H1 (cell line): ENCODE data around the gene HOXD10. TPM values are rescaled to one million over a fixed set of nuclear protein-coding genes. Genes with fewer than 3 reads are reported as not detected.

Experiments used
- CTCF ChIA-PET: fragments of 300-600 bp; sonication (Branson Sonifier 250); formaldehyde crosslinking; loops from one replicate; lab custom pipeline; 2021; ENCODE audit not compliant: partially characterized antibody; lab: Charles Lee
- POLR2A ChIA-PET: fragments of 300-600 bp; sonication (Branson Sonifier 250); formaldehyde crosslinking; loops from one replicate; lab custom pipeline; 2021; ENCODE audit warnings: inconsistent platforms; ENCODE audit not compliant: partially characterized antibody; lab: Charles Lee
- DNase-seq, 2 experiments: peaks; one replicate each; pipeline versions ENCODE4 v3.0.0 to v3.0.0-alpha.2; 2010 to 2022; ENCODE audit warnings: low spot score in 2 of 2, low read depth in 1 of 2, mixed read lengths in 1 of 2
- FAIRE-seq: peaks from 2 replicates; lab custom pipeline; 2011; peaks lifted over from hg19 to GRCh38; lab: Jason Lieb, UNC
- H2AFZ ChIP-seq: 2 replicates; pipeline ENCODE4 v1.8.1; 2012; ENCODE audit warnings: low read length, inconsistent platforms
- H2AK5ac ChIP-seq: 2 replicates; pipeline ENCODE4 v1.6.1; 2013; ENCODE audit warnings: low read depth, low read length
- H2BK120ac ChIP-seq: replicated peaks from 2 replicates; pipeline ENCODE3; 2013; ENCODE audit warnings: low read depth, low read length, inconsistent platforms
- H2BK12ac ChIP-seq: 2 replicates; pipeline ENCODE4 v1.6.1; 2013; ENCODE audit warnings: low read depth, low read length
- H2BK15ac ChIP-seq: 2 replicates; pipeline ENCODE4 v1.6.1; 2013; ENCODE audit warnings: low read length
- H2BK20ac ChIP-seq: 2 replicates; pipeline ENCODE4 v1.6.1; 2013; ENCODE audit warnings: low read length
- H2BK5ac ChIP-seq: 2 replicates; pipeline ENCODE4 v1.6.1; 2013; ENCODE audit warnings: low read depth, low read length
- H3K14ac ChIP-seq: 2 replicates; pipeline ENCODE4 v1.6.1; 2013; ENCODE audit warnings: inconsistent platforms; ENCODE audit not compliant: insufficient read length
- H3K18ac ChIP-seq: 2 replicates; pipeline ENCODE4 v1.6.1; 2013; ENCODE audit warnings: low read length; ENCODE audit errors: extremely low read depth
- H3K23ac ChIP-seq: 2 replicates; pipeline ENCODE4 v1.6.1; 2013; ENCODE audit warnings: inconsistent platforms; ENCODE audit not compliant: insufficient read length
- H3K23me2 ChIP-seq: 2 replicates; pipeline ENCODE4 v1.6.1; 2013; ENCODE audit warnings: low read depth, low read length
- H3K27ac ChIP-seq: 2 replicates; pipeline ENCODE4 v1.6.1; 2011; ENCODE audit warnings: low read depth, low read length, inconsistent platforms
- H3K27me3 ChIP-seq, 4 experiments: replicated peaks in 1 of 4; 1 replicate in 1 of 4; 2 replicates in 3 of 4; pipeline versions ENCODE4 v1.6.1 to v1.8.1; 2011 to 2013; ENCODE audit warnings: low read length in 3 of 4, mild to moderate bottlenecking in 3 of 4, inconsistent platforms in 2 of 4, mixed read lengths in 2 of 4, moderate library complexity in 1 of 4; ENCODE audit not compliant: control insufficient read depth in 3 of 4, insufficient read depth in 3 of 4; ENCODE audit errors: extremely low read depth in 1 of 4
- H3K36me3 ChIP-seq, 4 experiments: 2 replicates each; pipeline versions ENCODE4 v1.6.1 to v1.8.1; 2011 to 2013; ENCODE audit warnings: mild to moderate bottlenecking in 4 of 4, low read length in 3 of 4, moderate library complexity in 2 of 4, control low read depth in 1 of 4, inconsistent platforms in 1 of 4; ENCODE audit not compliant: insufficient read depth in 4 of 4, control insufficient read depth in 2 of 4
- H3K4ac ChIP-seq: replicated peaks from 2 replicates; pipeline ENCODE3; 2013; ENCODE audit warnings: low read length, low read depth, mixed read lengths, inconsistent platforms; ENCODE audit not compliant: insufficient read length
- H3K4me1 ChIP-seq, 4 experiments: replicated peaks in 1 of 4; 1 replicate in 1 of 4; 2 replicates in 3 of 4; pipeline versions ENCODE4 v1.6.1 to v1.8.1; 2011 to 2013; ENCODE audit warnings: low read length in 3 of 4, inconsistent platforms in 2 of 4, mixed read lengths in 1 of 4; ENCODE audit not compliant: insufficient read depth in 4 of 4, control insufficient read depth in 3 of 4
- H3K4me2 ChIP-seq, 2 experiments: 2 replicates each; pipeline versions ENCODE4 v1.6.1 to v1.8.1; 2011 to 2013; ENCODE audit warnings: low read depth in 2 of 2, low read length in 2 of 2, control low read depth in 1 of 2, inconsistent platforms in 1 of 2, mild to moderate bottlenecking in 1 of 2; ENCODE audit not compliant: insufficient read depth in 1 of 2
- H3K4me3 ChIP-seq, 4 experiments: fragments of 200-600, 300-600 bp in 1 of 4; sonication (generic), shearing (Covaris generic), sonication (Bioruptor Twin) in 1 of 4; 2 replicates each; pipeline versions ENCODE4 v1.5.1 to v1.8.1; 2011 to 2016; ENCODE audit warnings: low read length in 4 of 4, low read depth in 3 of 4, control low read depth in 2 of 4, inconsistent platforms in 2 of 4, mild to moderate bottlenecking in 2 of 4, mixed read lengths in 1 of 4, moderate library complexity in 1 of 4; ENCODE audit not compliant: insufficient read depth in 2 of 4; ENCODE audit errors: extremely low read depth in 1 of 4
- H3K56ac ChIP-seq: replicated peaks from 2 replicates; pipeline ENCODE3; 2013; ENCODE audit warnings: low read depth, mild to moderate bottlenecking, mixed read lengths, low read length, inconsistent platforms; ENCODE audit not compliant: insufficient read length
- H3K79me1 ChIP-seq: 2 replicates; pipeline ENCODE4 v1.6.1; 2013; ENCODE audit warnings: low read depth, low read length, control low read depth
- H3K79me2 ChIP-seq, 2 experiments: 2 replicates each; pipeline versions ENCODE4 v1.6.1 to v1.8.1; 2012 to 2013; ENCODE audit warnings: low read length in 2 of 2, mild to moderate bottlenecking in 2 of 2, inconsistent platforms in 1 of 2; ENCODE audit not compliant: insufficient read depth in 2 of 2, control insufficient read depth in 1 of 2
- H3K9ac ChIP-seq, 4 experiments: replicated peaks in 1 of 4; 1 replicate in 1 of 4; 2 replicates in 3 of 4; pipeline versions ENCODE4 v1.6.1 to v1.8.1; 2011 to 2013; ENCODE audit warnings: low read depth in 3 of 4, low read length in 3 of 4, control low read depth in 2 of 4, mild to moderate bottlenecking in 2 of 4, moderate library complexity in 2 of 4, inconsistent platforms in 1 of 4; ENCODE audit errors: extremely low read depth in 1 of 4
- H3K9me3 ChIP-seq, 2 experiments: 2 replicates each; pipeline versions ENCODE4 v1.6.1 to v1.8.1; 2012 to 2013; ENCODE audit warnings: mild to moderate bottlenecking in 2 of 2, moderate library complexity in 2 of 2, control low read depth in 1 of 2, inconsistent platforms in 1 of 2, low read depth in 1 of 2, low read length in 1 of 2, mixed read lengths in 1 of 2; ENCODE audit not compliant: insufficient read depth in 2 of 2
- H4K20me1 ChIP-seq, 2 experiments: replicated peaks in 1 of 2; 2 replicates each; pipeline versions ENCODE3 to v1.8.1; 2011 to 2013; ENCODE audit warnings: inconsistent platforms in 2 of 2, low read length in 2 of 2, mild to moderate bottlenecking in 1 of 2; ENCODE audit not compliant: insufficient read depth in 2 of 2, control insufficient read depth in 1 of 2
- H4K5ac ChIP-seq: 2 replicates; pipeline ENCODE4 v1.6.1; 2013; ENCODE audit warnings: low read length, low read depth, mixed read lengths, inconsistent platforms; ENCODE audit not compliant: insufficient read length
- H4K8ac ChIP-seq: 2 replicates; pipeline ENCODE4 v1.8.0; 2013; ENCODE audit warnings: mild to moderate bottlenecking, moderate library complexity, low read length, inconsistent platforms; ENCODE audit not compliant: insufficient read depth; ENCODE audit errors: extremely low read depth
- H4K91ac ChIP-seq: replicated peaks from 2 replicates; pipeline ENCODE3; 2013; ENCODE audit warnings: low read length, mixed read lengths, inconsistent platforms; ENCODE audit not compliant: insufficient read length
- ASH2L ChIP-seq: fragments of 200-600, 300-600 bp; sonication (generic); IDR thresholded peaks from one replicate; pipeline ENCODE4 v1.7.1; 2017; ENCODE audit warnings: low read length
- ATF3 ChIP-seq: IDR thresholded peaks from 2 replicates; pipeline ENCODE4 v1.6.1; 2011; ENCODE audit warnings: low read depth, mild to moderate bottlenecking, low read length; ENCODE audit not compliant: insufficient read depth
- CBX8 ChIP-seq: fragments of 300-800, 300-1000 bp; sonication (generic); IDR thresholded peaks from 2 replicates; pipeline ENCODE4 v1.7.1; 2016; ENCODE audit warnings: low read depth, low read length, borderline replicate concordance
- FOSL1 ChIP-seq: IDR thresholded peaks from 2 replicates; pipeline ENCODE4 v1.6.1; 2011; ENCODE audit warnings: mild to moderate bottlenecking, low read depth, low read length, moderate library complexity; ENCODE audit not compliant: insufficient read depth
- KDM4A ChIP-seq: IDR thresholded peaks from one replicate; pipeline ENCODE4 v1.7.1; 2012; ENCODE audit warnings: low read depth, mild to moderate bottlenecking, moderate library complexity, low read length, inconsistent platforms; ENCODE audit not compliant: severe bottlenecking
- RNF2 ChIP-seq: fragments of 200-900, 300-1000 bp; sonication (generic); IDR thresholded peaks from 2 replicates; pipeline ENCODE4 v1.7.1; 2016; ENCODE audit warnings: borderline replicate concordance, low read depth, mild to moderate bottlenecking, antibody characterized with exemption, low read length; ENCODE audit not compliant: poor library complexity, severe bottlenecking; ENCODE audit errors: missing control alignments
- RXRA ChIP-seq: IDR thresholded peaks from 2 replicates; pipeline ENCODE4 v1.6.1; 2011; ENCODE audit warnings: low read depth, mild to moderate bottlenecking, low read length, moderate library complexity; ENCODE audit not compliant: insufficient read depth
- SUZ12 ChIP-seq: fragments of 200-600 bp; sonication (generic); IDR thresholded peaks from 2 replicates; pipeline ENCODE4 v1.6.1; 2012; ENCODE audit warnings: mild to moderate bottlenecking, inconsistent platforms, low read length, moderate library complexity, mixed read lengths
- TAF7 ChIP-seq: optimal IDR thresholded peaks from 2 replicates; pipeline ENCODE3; 2011; ENCODE audit warnings: low read depth, mild to moderate bottlenecking, inconsistent platforms, low read length, moderate library complexity, borderline replicate concordance
- YY1 ChIP-seq: IDR thresholded peaks from 2 replicates; pipeline ENCODE4 v1.6.1; 2011; ENCODE audit warnings: low read depth, mild to moderate bottlenecking, low read length
- WGBS, 2 experiments: shearing (Covaris generic) in 1 of 2; methylation state at CpG; one replicate each; pipeline versions ENCODE4 v1.1.6 to v1.1.7; 2013 to 2015; ENCODE audit warnings: low lambda C conversion rate in 2 of 2, mixed read lengths in 2 of 2, inconsistent platforms in 1 of 2, low coverage in 1 of 2, missing lambda C conversion rate in 1 of 2; ENCODE audit not compliant: insufficient replicate concordance in 2 of 2, insufficient coverage in 1 of 2, insufficient read length in 1 of 2; ENCODE audit errors: extremely low coverage in 1 of 2, missing lambda C conversion rate in 1 of 2; 5-methylcytosine and 5-hydroxymethylcytosine counted together
- polyA plus RNA-seq, 7 experiments: library from polyadenylated mRNA; depleted of rRNA in 3 of 7; stranded (reverse) in 5 of 7; unstranded in 2 of 7; fragments of >200 nt in 5 of 7; fragments of 200-250 nt in 2 of 7; gene quantifications; 1 replicate in 5 of 7; 2 replicates in 1 of 7; 4 replicates in 1 of 7; pipeline versions ENCODE4 v1.2.1 to v1.2.3, GENCODE V29; 2011 to 2013; ENCODE audit warnings: missing spikeins in 2 of 7, mixed read lengths in 2 of 7
- total RNA-seq: library from RNA; stranded (reverse); fragmentation: NEBNext Ultra II Directional; extraction: Animal tissue kit (Norgen Biotek cat#: 25700); gene quantifications from 2 replicates; pipeline ENCODE4 v1.2.1, GENCODE V29; 2021

Gene HOXD10
- total and polyA plus RNA-seq, 2 of the 8 experiments (the other 6 are each of a cell fraction or from before 2014, with no cell fraction given): not detected

DNA sequence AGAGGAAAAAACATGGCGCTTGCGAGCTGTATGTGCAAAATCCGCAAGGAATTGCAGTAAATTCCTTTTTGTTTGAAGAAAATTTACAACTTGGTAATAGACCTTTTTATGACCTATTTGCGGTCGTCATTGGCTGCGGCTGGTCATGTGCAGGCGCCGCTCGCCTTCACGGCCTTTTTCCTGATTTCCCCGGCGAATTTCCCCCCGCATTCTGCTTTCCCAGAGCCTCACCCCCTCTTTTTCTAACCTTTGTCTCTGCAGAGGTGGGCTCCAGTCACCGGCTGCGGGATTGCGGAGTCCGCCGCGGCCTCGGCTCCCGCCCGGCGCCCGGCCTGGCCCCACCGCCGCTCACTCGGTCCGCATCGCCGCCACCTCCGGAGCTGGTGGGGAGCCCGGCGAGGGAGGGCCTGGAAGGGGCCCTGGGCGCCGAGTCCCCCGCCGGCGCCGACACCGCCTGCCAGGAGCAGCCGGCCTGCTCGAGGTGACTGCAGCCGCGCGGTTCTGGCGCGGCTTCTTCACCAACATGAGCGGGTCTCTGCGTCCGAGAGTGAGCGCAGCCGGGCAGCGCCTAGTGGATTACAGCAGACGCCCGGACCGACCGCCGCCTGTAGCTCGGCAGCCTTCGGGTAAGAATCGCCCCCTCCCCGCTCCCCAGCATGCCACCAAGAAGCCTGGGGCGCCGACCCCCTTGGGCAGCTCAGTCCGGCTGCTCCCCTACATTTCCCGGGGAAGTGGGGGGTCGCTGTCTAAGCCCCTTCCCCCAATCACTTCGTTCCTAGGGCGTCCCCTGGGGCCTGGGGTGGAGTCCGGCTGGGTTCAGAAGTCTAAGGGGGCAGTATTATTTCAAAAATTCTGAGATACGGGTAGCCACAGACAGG, 20.0 kb downstream of the HOXD10 start:
- FAIRE-seq: no peak
- Histone ChIP-seq H3K9ac (no peak overlapping the region), H3K4me1 (peaks cover 0 to 9% (median 4%) of the 10 kb centered on the region in 4 experiments; a peak in 5 of 7 replicates), H3K4me2 (peak overlapping the region; percentile 67 to 68), H4K91ac (no peak overlapping the region), H3K56ac (no peak overlapping the region), H3K9me3 (no peaks in the 10 kb centered on the region), H4K8ac (no peak overlapping the region; the same call in 1 of the 2 replicates), H4K20me1 (peaks cover 6 to 30% of the 10 kb centered on the region in 2 experiments), H2BK120ac (no peak overlapping the region), H3K4ac (no peak overlapping the region), H3K27me3 (peaks cover 85 to 100% (median 96%) of the 10 kb centered on the region in 4 experiments), H4K5ac (no peak overlapping the region), H3K36me3 (peaks cover 0 to 12% (median 0%) of the 10 kb centered on the region in 4 experiments; a peak in 1 of 8 replicates), H3K14ac (no peak overlapping the region), H3K79me1 (no peaks in the 10 kb centered on the region), H2AFZ (no peak overlapping the region), H3K23ac (no peak overlapping the region), H2BK15ac (no peak overlapping the region), H3K23me2 (peaks cover 3% of the 10 kb centered on the region; the same call in 1 of the 2 replicates), H3K18ac (no peak overlapping the region), H2AK5ac (no peak overlapping the region), H3K4me3 (peak overlapping the region; percentile 20 to 59 (median 24); a peak in 7 of 8 replicates), H2BK5ac (no peak overlapping the region), H3K79me2 (no peaks in the 10 kb centered on the region), H2BK20ac (no peak overlapping the region), H3K27ac (no peak overlapping the region), H2BK12ac (no peak overlapping the region)
- DNase-seq: peak in 1 of 2 experiments; percentile 68
- ChIA-PET POLR2A (no interaction called here), CTCF (interaction anchor here (0.6 to 10.0 kb wide), 11 partner anchors 10 to 718 kb away, joined by 3 to 111 read pairs (median 4); no protein-coding TSS in a partner anchor)
- WGBS, 2 experiments: 3% methylated on average over 46 of the region's 71 CpGs; no CpG with 5 or more reads in 1 of the 2 experiments
- peak; percentile 40; the same call in 1 of the 2 replicates for TF ChIP-seq YY1
- no peak for TF ChIP-seq RXRA
- TF ChIP-seq SUZ12: peak; percentile 97
- no peak for TF ChIP-seq ATF3
- peak; percentile 51 for TF ChIP-seq KDM4A
- TF ChIP-seq FOSL1: no peak
- no peak for TF ChIP-seq TAF7
- TF ChIP-seq ASH2L: peak; percentile 53
- peak; percentile 85 for TF ChIP-seq RNF2
- peak; percentile 60; the same call in 1 of the 2 replicates for TF ChIP-seq CBX8
